ENCODE results near the gene ACAA1.

Gene ACAA1

DNA sequence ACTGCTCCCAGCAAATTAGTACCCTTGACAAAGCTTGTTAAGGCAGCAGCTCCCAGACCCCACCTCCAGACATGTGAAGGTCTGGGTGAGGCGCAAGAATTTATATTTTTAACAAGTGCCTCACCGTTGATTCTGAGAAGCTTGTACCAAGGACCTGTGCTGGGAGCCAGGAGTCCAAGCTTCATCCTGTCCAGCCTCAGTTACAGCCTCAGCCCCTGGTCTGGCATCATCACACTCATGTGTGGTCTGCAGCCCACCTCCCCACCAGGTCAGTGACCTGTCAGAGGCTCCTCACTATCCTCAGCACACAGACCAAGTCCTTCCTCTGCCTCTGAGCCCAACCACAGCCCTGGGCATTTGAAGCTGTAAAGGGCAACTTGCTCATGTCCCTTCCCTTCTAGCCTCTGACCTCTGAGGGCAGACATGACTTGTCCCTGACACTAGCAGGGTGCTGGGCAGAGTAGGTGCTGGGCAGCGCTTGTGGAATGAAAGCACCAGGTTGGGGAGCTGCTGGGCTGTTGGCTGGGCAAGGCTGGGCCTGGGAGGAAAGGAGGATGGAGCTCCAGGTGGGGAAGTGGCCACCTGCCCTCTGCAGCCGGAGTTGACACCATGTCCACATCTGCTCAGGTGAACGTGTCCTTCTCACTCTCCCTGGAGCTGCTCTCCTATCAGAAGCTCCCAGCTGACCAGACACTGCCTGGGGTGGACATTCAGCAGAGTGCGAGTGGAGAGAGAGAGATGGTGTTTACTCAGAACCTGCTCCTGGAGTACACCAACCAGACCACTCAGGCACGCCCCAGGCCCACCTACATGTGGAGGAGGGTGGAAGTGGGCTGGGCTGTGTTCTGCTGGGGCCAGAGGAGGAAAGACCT is 16.9 kb downstream of the ACAA1 start:
- no peak for DNase-seq (ENCODE audit: low read depth in 1 of 2, low spot score in 1 of 2)

DNA sequence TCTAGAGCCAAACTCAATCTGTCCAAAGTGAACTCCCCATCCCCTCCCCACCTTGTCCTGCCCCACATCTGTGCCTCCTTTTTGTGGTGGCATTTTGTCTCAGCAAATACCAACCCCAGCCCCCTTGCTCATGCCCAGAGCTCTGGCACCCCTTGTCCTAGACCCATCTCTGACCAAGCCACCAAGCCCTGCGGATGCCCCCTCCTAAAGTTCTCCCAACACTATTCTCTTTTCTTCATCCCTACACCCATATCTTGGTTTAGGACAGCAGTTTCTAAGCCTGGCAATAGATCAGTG is 17.7 kb downstream of the ACAA1 start:
- DNase-seq (ENCODE audit: low read depth in 1 of 2, low spot score in 1 of 2), result no peak

DNA sequence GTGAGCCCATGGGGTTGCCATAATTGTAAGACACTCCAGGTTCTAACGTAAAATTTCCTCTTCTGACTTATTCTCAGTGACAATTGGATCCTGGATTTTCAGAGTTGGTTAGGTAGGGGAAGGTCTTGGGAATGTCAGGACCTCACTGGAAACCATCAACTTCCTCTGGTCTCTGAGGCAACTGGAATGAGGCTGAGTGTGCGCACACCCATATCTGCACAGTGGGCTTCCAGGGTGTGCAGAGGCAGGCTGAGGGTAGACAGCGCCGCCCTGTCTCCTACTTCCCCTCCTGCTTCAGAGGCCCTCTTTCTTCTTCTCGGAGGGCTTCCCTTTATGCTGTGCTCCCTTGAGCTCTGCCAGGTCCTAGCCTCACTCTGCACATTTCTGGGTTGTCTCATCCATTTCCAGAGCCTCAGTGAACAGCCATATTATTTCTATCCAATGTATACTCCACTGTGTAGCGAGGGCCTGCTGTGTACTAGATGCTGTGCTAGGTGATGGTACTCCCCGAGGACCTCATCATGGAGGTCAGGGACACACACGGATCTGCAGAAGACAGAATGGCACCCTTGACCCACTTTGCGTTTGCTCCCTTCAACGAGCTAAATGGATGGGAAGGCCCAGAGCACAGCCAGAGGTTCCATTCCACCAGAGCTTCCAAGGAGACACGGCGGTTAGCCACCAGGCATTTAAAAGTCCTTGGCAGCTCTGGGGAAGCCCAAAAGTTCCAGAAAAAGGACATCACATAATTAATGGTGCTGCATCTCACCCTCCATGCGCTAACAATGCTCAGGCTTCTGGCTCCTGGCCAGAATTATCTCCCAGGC is 18.3 kb downstream of the ACAA1 start:
- DNase-seq (ENCODE audit: low read depth in 1 of 2, low spot score in 1 of 2), result no peak

DNA sequence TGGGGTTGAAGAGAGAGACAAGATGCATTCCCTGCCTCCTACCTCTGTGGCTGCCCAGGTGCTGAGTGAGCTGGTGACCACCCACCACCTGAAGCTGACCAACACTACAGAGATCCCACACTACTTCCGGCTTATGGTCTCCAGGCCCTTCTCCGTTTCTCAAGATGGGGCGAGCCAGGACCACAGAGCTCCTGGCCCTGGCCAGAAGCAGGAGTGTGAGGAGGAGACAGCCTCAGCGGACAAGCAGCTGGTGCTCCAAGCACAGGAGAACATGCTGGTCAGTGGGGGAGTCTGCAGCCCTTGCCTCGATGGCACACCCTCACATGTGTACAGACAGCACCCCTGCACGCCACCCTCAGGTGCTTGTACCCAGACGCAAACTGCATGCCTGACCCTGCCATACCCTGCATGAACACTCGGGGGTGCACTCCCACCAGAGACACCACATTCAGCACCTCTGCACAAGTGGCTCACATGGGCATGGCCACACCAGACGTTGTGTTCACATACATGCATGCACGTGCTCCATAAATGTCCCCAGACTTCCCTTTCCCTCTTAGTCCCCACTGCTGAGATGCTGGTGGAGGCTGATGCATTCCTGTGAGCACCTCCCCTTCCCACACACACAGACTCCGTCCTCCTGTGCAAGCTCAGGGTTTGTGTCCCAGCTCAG is 19.0 kb downstream of the ACAA1 start:
- peak; percentile 34 to 55 for DNase-seq (ENCODE audit: low read depth in 1 of 2, low spot score in 1 of 2)

DNA sequence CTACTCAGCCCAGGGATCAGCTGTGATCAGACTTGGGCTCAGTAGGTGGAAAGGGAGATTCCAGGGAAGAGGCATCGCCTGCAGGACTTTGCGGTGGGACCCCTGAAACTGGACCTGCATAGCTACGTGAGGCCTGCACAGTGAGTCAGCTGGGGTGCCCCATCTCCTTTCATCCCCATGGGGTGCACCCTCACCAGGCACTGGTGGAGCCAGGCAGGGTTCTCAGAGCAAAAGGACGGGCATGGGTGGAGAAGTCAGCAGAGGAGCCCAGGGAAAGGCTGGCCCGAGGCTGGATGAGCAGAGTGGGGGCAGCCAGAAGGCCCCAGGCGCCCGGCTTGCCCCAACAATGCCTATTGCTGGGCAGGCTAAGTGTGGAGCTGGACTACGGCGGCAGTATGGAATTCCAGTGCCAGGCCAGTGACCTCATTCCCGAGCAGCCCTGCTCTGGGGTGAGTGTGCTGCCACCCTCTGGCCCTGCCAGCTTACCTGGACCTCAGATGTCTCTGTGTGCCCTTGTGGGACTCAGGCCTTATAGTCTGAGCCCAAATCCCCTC is 19.7 kb downstream of the ACAA1 start:
- no peak for DNase-seq (ENCODE audit: low read depth in 1 of 2, low spot score in 1 of 2)

DNA sequence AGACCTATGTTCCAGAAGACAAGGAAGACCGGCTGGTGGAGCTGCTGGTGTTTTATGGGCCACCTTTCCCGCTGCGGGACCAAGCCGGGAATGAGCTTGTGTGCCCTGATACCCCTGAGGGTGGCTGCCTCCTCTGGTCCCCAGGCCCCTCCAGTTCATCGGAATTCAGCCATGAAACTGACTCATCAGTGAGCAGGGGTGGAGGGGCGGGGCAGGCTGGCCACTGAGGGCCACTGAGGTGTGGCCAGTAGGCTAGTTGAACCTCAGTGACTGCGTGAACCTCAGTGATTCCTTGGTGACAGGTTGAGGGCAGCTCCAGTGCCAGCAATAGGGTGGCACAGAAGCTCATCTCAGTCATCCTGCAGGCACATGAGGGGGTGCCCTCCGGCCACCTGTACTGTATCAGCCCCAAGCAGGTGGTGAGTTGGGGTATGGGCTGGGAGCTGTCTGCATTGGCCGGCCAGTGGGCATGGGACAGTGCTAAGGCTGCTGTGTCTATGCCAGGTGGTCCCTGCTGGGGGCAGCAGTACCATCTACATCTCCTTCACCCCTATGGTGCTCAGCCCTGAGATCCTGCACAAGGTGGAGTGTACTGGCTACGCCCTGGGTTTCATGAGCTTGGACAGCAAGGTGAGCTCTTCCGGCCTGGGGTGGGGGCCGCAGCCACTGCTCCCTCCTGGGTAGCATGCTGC is 20.3 kb downstream of the ACAA1 start:
- DNase-seq (ENCODE audit: low read depth in 1 of 2, low spot score in 1 of 2), result no peak

DNA sequence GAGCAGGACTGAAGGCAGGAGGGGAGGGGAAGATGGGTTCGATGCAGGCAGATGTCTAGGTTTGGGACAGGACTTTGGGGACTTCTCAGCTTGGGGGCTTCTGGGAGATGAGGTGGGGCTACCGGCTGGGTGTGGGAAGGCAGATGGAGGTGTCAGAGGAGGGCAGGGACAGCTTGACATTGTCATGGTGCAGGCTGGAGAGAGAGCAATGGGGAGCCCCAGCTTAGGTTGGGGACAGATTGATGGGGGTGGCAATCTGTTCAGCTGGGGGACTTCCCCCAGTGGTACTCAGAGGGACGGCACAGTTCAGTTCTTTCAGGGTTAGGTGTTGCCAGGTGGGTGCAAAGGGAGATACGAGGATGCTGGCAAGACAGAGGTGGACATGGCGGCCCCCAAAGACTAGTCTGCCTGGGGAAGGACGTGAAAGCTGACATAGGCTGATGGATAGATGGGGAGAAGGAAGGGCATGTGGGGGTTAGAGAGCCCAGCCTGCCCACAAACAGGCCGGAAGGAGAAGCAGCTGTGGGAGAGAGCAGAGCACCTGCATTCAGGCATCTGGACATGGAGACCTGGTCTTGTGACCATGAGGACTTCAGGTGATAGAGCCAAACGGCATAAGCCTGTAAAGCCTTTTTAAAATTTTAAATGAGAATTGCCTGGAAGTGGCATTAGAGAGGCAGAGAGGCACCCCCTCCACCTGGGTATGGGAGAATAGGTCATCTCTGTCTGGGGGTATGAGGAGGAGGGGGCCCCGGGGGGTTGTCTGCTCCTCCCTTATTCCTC is 21.1 kb downstream of the ACAA1 start:
- DNase-seq (ENCODE audit: low read depth in 1 of 2, low spot score in 1 of 2), result no peak

DNA sequence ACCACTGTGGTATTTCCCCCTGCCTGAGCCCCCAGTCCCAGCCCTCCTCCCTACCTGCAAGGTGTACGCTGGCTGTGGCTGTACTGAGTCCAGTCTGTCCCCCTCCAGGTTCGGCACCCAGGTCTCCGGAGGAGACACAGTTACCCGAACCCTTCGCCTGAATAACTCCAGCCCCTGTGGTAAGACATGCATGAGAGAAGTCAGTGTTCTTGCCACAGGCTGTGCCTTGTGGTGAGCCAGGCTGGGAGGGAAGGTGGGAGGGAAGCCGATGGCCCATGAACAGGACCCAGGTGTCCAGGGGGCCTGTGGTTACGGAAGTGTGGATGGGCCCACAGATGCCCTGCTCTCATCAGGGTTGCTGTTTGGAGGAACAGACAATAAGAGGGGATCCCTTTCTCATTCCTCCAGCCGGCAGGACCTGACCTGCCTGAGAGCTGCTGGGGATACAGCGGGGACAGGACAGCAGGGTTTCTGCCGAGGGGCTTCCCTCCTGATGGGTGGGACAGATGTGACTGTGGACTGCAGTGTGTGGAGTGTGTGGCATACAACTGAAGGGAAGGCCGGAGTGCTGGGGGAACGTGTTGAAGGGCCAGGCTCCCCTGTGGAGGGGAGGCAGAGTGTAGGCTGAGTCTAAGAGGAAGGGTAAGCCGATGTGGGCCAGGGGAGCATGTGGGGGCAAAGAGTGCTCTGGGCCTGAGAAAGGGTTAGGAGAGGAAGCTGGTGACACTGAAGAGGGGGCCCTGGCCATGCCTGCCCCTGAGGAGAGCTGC is 21.9 kb downstream of the ACAA1 start:
- DNase-seq (ENCODE audit: low read depth in 1 of 2, low spot score in 1 of 2), result no peak

DNA sequence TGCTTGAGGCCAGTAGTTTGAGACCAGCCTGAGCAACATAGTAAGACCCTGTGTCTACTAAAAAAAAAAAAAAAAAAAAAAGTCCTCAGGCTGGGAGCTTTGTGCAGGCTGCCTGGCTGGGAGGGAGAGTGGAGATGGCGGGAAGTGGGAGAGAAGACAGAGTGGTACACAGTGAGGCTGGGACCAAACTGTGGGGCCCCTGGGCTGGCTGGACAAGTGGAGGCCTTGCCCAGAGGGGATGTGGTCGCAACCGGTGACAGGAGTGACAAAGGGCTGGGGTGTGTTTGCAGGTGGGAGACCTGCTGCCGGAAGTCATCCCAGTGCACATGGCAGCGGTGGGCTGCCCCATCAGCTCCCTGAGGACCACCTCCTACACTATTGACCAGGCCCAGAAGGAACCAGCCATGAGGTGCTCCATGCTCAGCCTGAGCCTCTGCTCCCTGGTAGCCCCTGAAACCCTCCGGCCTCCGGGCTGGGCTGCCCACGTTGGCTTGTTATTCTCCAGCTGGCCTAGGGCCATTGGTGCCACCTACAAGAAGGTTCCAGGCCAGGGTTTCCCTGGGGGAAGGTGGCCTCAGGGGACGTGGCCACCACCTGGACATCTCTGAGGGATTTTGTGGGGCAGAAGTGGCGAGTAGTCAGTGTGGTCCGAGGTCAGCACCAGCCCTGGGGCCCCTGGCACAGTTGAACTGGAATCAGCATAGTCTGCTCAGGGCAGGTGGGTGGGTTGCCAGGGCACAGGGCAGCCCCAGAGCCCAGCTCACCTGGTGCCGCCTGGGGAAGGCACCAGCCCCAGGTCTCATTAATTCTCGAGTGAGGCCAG is 22.7 kb downstream of the ACAA1 start:
- DNase-seq (ENCODE audit: low read depth in 1 of 2, low spot score in 1 of 2), result no peak

DNA sequence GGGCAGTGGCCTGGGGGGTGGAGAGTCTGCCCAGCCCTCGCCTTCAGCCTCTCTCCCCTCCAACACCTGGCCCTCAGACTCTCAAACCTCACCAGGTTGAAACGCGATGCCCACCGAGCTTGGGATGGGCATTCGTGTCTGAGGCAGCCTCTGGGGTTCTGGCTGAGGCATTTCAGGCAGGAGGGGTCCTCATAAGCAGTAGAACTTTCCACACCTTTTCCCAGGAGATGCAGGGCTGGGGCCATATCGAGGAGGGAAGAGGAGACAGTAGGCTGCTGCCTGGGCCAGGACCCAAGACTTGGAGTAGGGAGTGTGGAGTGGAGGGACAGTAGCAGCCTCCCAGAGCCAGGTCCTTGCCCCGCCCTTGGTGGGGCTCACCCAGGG is 24.6 kb downstream of the ACAA1 start:
- DNase-seq (ENCODE audit: low read depth in 1 of 2, low spot score in 1 of 2), result no peak

DNA sequence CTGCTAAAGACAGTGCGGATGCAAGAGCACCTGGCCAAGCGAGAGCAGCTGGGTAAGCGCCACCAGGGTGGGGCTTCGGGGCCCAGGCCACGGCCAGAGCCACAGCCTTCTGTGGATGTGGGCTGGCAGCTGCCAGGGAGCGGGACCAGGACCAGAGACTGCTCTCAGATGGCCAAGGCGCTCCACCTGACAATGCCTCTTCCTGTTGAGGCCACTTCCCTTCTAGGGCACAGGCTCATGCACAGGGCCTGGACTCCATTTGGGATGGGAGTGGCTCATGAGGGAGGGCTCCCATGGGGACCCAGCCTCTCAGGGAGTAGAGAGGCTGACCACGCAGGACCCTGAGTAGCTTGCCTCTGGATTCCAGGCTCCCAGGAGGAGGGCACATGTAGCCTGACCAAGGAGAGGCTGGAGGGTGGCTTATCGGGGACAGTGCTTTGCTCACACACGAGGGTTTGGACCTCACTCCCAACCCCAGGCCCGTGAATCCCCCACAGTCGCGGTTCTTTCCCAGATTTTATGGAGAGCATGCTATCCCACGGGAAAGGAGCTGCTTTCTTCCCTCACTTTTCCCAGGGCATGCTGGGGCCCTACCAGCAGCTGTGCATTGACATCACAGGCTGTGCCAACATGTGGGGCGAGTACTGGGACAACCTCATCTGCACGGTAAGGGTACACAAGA is 25.1 kb downstream of the ACAA1 start:
- DNase-seq (ENCODE audit: low read depth in 1 of 2, low spot score in 1 of 2), result no peak

DNA sequence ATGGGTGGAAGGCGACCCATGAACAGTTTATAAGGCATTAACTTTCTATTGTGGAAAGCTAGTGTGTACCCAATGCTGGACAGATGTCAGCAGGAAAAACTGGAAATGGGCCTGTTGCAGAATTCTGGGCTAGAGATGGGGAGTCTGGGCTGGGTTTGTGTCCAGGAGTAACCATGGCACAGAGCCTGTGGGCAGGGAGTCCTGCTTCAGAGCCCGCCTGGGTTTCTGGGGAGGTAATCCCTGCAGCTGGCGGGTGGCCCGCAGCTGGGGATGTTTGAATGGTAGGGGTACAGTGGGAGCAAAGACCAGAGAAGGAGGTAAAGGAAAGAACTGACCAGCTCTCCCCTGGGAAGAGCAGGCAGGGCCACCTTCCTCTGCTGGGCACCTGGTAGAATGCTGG is 25.7 kb downstream of the ACAA1 start:
- no peak for DNase-seq (ENCODE audit: low read depth in 1 of 2, low spot score in 1 of 2)

DNA sequence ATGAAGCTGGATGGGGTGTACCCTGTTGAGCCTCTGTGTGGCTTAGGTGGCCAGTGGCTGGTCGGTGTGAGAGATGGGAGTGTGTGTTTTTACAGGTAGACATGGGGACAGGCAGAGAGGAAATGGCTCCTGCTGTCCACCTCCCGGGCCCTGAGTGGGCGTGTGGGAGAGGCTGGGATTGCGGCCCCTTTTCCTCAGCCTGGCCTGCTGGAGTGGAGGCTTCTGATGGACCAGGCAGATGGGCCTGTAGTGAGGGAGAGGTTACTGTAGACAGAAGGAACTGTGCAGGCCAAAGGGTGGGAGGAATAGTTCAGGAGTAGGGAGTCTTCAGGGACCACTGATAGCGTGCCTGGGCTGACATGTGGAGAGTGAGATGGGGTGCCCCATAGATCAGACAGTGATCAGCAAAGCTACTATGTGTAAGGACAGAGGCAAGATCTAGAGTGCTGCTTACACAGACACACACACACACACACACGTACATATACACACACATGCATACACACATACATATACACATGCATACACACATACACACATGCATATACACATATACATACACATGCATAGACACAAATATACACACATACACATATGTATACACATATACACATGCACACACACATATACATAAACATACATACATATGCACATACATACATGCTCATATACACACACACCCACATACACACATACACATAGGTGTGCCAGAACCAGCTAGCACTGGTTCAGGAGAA is 26.4 kb downstream of the ACAA1 start:
- no peak for DNase-seq (ENCODE audit: low read depth in 1 of 2, low spot score in 1 of 2)

DNA sequence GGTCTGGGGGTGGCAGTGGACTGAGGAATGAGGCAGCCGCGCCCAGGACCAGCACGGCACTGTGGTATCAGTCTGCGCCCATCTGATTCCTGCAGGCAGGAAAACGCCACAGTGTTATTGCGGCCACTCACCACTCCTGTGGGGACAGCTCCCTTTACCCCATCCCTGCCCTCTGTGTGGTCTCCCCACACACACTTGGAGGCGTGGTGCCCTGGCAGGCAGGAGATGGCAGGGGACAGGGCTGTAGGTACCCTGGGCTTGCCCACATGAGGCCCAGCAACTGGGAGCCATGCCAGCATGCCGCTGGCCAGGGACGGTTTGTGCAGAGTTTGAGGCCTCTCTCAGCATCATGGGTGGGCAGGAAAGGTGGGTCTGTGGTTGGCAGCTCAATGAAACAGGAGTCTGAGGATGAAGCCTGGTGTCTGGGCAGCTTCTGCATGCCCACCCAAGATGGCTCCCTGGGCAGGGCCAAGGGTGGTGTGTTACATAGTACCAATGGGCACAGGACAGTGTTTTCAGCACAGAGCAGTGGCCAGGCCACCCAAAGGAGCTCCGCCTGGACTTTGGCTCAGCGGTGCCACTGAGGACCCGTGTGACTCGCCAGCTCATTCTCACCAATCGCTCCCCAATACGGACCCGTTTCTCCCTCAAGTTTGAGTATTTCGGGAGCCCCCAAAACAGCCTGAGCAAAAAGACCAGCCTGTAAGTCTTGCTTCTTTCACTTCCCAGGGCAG is 27.2 kb downstream of the ACAA1 start:
- DNase-seq (ENCODE audit: low read depth in 1 of 2, low spot score in 1 of 2), result no peak

DNA sequence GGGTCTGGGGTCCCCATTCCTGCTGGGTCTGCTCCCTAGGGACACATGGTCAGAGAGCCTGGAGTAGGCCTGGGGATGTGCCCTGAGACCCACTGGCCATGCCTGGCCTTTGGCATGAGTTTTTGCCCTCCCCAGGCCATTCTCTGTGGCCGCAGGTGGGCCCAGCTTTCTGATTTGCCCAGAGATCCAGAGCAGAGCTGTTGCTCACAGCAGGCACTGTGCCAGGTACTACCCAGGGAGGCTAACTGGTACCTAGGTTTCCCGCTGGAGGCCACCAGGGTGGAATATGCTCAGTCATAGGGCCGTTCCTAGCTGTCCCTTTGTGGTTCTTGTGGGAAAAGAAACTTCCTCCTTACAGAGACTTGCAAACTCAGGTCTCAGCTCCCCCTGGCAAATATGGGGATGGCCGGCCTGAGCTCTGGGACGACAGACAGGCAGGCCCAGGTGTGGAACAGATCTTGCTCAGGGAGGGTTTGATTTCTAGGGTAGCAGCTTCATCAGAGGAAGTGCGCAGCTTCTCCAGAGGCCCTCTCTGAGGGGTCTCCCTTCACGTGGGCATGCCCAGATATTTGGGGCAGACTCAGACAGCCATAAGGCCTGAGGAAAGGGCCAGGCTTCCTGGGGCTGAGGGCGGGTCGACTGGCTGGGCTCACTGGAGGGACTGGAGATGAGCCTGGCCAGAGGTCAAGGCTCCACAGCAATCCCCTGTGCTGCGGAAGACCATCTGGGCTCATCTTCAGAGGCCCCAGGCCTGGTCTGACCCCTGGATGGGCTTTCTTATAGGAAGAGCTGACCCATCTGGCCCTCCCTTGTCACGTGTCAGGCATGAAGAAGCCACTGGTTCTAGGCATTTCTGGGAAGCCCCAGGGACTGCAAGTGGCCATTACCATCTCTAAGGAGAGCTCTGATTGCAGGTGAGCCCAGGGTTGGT is 28.0 kb downstream of the ACAA1 start:
- no peak for DNase-seq (ENCODE audit: low read depth in 1 of 2, low spot score in 1 of 2)
